Stimulated activated CD8-positive, alpha-beta memory T cell treated with anti-CD3 and anti-CD28 coated beads, Interleukin-4, amount 100 ng/mL, for 1 hour (primary cell): ENCODE results near the gene KLHDC8A.
A peak's percentile ranks its signal among the peaks of the same experiment; 100 is the strongest.

ENCODE experiments used
- DNase-seq, 2 donors: peaks; one replicate each; pipeline ENCODE4 v3.0.0-alpha.2; 2020; ENCODE audit warnings: low read depth in 2 of 2, low spot score in 1 of 2

Gene KLHDC8A

GRCh38 chr1:205345761-205346160 lies 11.0 kb downstream of the KLHDC8A start:
- no peak for DNase-seq

GRCh38 chr1:205344066-205344928 lies 12.4 kb downstream of the KLHDC8A start:
- no peak for DNase-seq

- no peak for DNase-seq
These were observed 13.2 kb downstream of the KLHDC8A start for GRCh38 chr1:205343431-205344065.

GRCh38 chr1:205342986-205343385 lies 13.7 kb downstream of the KLHDC8A start:
- no peak for DNase-seq

- DNase-seq = no peak
These were observed 16.0 kb downstream of the KLHDC8A start for GRCh38 chr1:205340676-205341075.

GRCh38 chr1:205339717-205340116 lies 17.0 kb downstream of the KLHDC8A start:
- no peak for DNase-seq

- DNase-seq = no peak
These were observed 17.5 kb downstream of the KLHDC8A start for GRCh38 chr1:205339197-205339702.

- DNase-seq = no peak
These were observed 18.7 kb downstream of the KLHDC8A start for GRCh38 chr1:205338011-205338410.

GRCh38 chr1:205337481-205337880 lies 19.2 kb downstream of the KLHDC8A start:
- DNase-seq = no peak

GRCh38 chr1:205335692-205336091 lies 21.0 kb downstream of the KLHDC8A start:
- peak in 1 of 2 donors; percentile 56 for DNase-seq

GRCh38 chr1:205332015-205332791 lies 24.5 kb downstream of the KLHDC8A start:
- no peak for DNase-seq

GRCh38 chr1:205330150-205330549 lies 26.6 kb downstream of the KLHDC8A start:
- DNase-seq = no peak

GRCh38 chr1:205329719-205330118 lies 27.0 kb downstream of the KLHDC8A start:
- DNase-seq = no peak

- DNase-seq = no peak
These were observed 28.2 kb downstream of the KLHDC8A start for GRCh38 chr1:205328476-205328875.

- DNase-seq = no peak
These were observed 29.8 kb downstream of the KLHDC8A start for GRCh38 chr1:205326812-205327466.

- no peak for DNase-seq
These were observed 31.3 kb downstream of the KLHDC8A start for GRCh38 chr1:205325334-205325884.

- no peak for DNase-seq
These were observed 31.9 kb downstream of the KLHDC8A start for GRCh38 chr1:205324781-205325180.

- DNase-seq = no peak
These were observed 32.9 kb downstream of the KLHDC8A start for GRCh38 chr1:205323794-205324193.

GRCh38 chr1:205321959-205322283 lies 34.8 kb downstream of the KLHDC8A start:
- DNase-seq = no peak

- DNase-seq = peak; percentile 59 to 74
These were observed 35.4 kb downstream of the KLHDC8A start, which contains the start of gene NUAK2 for GRCh38 chr1:205321162-205321958. Gene NUAK2 (minus strand): TSS chr1:205321745. CDS start chr1:205321628, 117 bp downstream.
